Inflammatory macrophage (primary cell): Measurements from ENCODE around the gene ZBTB32.

ENCODE experiments used
- DNase-seq, 2 donors: peaks; one replicate each; pipeline ENCODE4 v3.0.0-alpha.2; 2020 to 2022

Gene ZBTB32

DNA sequence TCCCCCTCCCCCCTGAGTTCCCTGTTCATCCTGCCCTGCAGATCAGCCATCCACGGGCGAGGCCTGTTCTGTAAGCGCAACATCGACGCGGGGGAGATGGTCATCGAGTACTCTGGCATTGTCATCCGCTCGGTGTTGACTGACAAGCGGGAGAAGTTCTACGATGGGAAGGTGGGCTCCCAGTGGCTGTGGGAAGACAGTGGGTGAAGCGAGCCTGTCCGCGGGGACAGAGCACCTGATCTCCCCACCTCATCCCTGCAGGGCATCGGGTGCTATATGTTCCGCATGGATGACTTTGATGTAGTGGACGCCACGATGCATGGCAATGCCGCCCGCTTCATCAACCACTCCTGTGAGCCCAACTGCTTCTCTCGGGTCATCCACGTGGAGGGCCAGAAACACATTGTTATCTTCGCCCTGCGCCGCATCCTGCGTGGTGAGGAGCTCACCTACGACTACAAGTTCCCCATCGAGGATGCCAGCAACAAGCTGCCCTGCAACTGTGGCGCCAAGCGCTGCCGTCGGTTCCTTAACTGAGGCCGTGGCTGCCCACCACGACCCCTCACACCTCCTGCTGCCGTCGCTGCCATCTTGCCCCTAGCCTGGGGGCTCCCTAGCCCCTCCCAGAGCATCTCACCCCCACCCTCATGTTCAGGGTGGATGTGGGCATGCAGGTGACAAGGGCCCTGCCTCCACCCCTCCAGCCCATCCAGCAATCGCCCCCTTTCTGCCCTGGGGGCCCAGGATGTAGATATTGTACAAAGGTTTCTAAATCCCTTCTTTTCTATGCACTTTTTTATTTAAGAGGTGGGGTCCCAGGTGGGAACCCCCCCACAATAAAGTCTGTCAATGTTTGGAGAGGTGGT lies 33.9 kb downstream of the ZBTB32 start:
- no peak for DNase-seq

DNA sequence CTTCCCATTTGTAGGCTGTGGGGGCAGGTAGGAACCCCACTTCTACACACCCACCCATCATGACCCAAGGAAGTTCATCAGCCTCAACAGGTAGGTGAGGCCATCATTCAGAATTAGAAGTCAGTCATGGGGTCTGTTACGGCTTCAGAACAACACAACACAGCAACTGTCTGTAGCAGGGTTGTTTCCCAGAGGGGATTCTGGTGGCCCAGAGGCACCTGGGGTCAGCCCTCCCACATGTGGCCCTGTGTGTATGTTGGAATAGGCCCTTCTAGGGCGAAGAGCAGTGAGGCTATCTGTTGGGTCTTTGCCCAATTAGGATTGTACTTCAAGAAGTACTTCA lies 34.5 kb downstream of the ZBTB32 start:
- no peak for DNase-seq

DNA sequence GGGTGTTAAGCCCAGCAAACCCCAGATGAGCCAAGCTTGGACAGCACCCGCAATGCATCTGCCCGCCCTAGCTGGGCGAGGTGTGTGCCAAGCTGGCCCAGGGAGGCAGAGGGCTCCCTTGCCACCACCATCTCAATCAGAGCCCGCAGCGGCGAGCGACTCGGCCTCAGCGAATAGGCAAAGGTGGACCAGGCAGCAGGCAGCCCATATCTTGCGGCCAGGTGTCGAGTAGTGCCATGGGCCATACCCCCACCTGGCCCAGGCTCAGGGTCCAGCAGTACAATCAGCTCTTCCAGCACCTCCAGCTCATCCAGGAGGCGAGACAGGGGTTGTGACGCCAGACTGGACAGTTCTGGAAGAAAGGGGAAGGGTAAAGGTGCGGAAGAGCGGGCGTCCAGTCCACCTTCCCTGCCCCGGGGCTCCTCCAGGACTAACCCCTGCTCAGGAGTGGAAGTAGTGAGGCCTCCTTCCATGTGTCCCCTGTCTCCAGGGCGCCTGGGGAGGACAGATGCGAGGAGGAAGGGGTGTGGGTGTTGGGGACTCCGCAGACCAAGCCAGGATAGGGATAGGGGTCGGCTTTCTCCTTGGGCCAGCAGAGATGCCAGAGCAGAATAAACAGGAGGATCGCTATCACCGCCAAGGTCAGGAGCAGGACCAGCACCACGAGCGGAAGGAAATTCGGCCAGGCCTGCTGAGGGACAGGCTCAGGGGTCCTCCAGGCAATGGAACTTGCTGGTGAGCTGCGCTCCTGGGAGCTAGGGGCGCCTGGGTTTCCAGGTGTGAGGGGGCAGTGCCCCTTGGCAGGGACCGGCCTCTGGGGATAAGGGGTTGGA lies 35.1 kb downstream of the ZBTB32 start:
- no peak for DNase-seq

DNA sequence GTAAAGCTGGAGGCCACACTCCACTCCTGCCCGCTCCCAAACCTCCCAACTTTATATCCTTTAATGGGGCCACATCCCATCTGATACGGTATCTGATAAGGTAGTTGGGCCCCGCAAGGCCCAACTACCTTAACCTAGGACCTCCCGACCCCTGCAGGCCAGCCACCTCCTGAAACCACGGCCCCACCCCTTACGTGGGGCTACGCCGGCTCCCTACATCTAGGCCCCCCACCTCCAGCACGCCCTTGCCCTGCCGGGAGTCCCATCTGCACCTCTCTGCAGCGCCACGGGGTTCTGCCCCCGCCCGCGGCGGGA lies 35.7 kb downstream of the ZBTB32 start:
- no peak for DNase-seq

DNA sequence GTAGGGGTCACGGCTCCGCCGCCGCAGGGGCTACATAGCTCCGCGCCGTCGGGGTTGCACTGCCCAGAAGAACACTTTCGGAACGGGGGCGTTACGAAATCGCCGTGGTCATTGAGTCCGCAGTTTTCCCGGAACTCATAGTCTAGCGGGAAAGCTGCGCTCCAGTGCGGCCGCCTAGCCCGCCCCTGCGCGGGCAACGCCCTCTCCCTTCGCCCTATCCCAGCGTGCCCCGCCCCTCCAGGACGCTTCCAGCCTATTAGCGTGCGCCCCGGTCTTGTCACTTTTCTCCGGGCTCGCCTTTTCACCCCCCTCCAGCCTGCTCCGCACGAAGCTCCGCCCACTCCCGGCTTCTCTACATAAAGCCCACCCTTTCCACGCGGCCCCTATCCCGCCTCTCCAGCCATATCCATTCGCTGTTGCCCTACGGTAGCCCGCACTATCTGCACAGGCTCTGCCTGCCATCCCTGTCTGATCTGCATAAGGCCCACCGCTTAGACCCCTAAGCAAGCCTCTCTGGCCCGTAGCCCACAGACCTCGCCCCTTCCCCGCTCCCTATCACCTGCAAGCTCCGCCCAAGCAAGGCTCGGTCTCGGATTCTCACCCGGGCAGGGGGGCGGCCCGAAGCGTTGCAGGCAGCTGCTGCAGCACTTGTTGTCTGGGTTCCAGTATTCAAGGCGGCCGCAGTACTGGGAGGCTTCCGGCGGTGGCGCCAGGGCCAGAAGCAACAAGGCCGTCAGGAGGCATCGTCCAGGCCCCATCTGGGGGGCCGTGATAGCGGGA lies 36.3 kb downstream of the ZBTB32 start:
- peak; percentile 97 to 98 for DNase-seq

DNA sequence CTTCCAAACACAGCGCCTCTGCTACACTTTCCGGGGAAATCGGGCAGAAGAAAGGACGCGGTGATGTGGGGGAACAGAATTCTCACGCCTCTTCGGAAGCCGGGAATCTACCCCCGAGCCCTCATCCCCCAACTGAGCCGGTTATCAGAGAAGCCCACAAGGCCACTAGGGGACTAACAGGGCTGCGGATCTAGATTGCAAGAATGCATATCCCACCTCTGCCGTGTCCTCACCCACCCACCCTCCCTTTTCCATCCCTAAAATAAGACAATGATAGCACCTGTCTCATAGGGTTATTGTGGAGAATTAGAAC lies 36.8 kb downstream of the ZBTB32 start:
- DNase-seq = no peak

DNA sequence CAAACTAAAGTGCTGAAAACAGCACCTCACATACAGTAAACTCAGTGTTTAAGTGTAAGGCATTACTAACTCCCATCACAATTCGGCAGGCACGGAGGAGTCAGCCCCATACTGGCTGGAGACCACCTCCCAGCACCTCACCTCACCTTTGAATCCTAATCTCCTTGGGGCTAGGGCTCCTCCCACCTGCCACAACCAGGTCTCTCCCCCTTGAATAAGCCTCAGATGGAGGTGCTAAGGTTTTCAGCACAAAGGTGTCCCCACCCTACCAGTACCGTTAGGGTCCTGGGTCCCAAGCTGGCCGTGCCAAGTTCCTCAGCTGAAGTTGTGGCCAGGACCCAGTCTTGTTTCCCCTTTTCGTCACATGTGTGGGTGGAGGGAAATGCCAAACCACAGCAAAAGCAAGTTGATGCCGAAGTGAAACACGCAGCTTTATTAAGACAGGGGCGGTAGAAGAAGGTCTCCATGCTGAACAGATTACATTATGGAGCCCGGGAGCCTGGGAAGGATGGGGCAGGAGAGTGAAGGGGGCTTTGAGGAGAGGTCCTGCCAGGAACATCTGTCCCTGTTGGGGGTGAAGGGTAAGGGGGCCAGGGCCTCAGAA lies 37.9 kb downstream of the ZBTB32 start, which contains the start of gene IGFLR1:
Gene IGFLR1 (minus strand): TSS at position 332 of the 604 bp plus-strand sequence. CDS start 1,272 bp downstream, outside the sequence.
- DNase-seq = peak; percentile 88 to 94

DNA sequence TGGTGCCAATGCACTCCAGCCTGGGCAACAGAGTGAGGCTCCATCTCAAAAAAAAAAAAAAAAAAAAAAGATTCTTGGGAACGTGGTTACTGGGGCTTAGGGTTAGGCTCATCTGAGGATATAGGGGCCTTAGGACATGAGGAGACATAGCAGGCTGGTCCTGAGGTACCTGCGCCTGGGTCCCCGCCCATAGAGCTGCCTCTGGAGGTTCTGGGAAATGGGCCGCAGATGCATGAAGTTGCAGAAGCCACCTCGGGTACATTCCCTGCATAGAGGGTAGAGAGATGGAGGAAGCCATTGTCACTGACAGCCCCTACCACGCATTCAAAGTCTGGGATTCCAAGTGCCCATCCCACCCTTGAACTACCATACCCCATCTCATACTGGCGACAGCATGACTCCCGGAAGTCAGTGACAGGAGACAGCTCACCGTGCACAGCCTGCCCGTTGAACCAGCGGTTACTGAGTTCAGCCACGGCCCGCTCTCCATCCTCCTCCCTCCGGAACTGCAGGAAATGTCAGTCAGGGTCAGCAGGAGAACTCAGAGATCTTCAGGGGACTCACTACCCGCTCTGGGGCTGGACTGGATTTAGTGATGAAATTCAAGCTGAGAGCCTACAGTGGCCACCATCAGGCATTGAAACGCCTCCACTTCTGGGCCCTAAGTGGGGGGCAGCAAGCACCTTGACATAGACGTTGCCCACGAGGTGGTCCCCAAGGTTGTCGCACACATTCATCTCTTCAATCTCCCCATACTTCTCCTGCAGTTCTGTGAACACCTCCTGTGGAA lies 39.5 kb downstream of the ZBTB32 start:
- DNase-seq = no peak

DNA sequence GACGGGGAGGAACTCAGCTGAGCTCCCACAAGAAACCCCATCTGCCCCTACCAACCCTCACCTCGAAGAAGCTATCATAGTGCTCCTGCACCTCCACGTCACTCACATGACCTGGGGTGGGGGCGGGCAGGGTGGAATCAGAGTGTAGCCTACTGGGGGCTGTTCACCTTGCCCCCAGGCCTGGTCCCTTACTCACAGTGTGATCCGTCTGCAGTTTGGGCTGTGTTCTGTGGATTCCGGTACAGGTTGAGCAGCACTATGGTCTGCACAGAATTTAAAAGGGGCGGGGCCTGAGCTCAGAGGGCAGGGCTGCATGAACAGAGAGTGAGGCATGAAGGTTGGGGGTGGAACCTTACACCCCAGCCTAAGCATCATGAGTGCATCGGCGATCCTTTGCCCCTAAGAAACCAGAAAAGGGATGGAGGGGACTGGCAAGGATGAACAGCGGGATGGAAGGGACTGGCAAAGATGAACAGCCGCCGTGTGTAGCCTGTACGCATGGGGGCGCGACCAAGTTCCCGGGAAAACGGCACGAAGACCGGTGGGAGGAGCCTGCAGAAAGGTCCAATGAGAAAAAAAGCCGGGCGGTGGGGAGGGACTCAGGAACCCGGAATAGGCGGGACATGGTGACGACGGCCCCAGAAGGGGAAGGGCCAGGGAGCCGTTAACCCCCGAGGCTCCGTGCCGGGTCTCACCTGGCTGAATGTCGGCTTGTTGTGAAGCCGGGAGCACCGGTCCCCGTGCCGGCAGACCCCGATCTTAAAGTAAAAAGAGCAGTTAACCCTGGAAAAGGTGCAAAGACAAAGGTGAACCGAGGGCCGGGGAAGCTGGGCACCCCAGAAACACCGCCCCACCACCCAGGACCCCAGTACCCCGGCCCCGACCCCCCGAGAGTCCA lies 40.3 kb downstream of the ZBTB32 start:
- peak; percentile 96 to 97 for DNase-seq

DNA sequence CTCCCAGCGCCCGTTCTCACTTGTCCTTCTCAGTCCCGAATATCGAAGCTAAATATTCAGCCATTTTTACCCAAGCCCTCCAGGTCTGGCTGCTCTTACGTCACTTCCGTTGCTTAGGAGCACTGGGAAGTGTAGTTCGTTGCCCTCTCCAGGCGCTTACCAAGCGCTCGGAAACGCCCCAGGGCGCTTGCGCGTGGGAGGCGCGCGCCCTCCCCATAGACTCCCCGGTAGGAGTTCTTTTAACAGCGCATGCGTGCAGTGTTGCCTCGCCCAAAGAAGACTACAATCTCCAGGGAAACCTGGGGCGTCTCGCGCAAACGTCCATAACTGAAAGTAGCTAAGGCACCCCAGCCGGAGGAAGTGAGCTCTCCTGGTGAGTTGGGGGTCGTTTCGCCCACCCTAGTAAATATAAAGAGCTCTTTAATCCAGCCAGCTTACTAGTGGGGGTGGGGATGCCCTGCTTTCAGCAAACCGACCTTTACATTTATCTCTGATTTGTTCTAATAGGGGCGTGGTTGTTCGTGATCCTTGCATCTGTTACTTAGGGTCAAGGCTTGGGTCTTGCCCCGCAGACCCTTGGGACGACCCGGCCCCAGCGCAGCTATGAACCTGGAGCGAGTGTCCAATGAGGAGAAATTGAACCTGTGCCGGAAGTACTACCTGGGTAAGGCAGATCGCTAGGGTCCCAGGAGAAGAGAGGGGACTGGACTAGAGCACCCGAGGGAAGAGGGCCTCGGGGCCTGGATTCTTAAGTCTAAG lies 41.1 kb downstream of the ZBTB32 start, which contains the start of the genes PSENEN and U2AF1L4:
Gene PSENEN (plus strand): TSS at position 324 of the 759 bp plus-strand sequence. CDS start 280 bp downstream, at position 604.
Gene U2AF1L4 (minus strand): TSS at position 91 of the 759 bp plus-strand sequence. CDS start 27 bp downstream, at position 64.
- peak; percentile 100 for DNase-seq

DNA sequence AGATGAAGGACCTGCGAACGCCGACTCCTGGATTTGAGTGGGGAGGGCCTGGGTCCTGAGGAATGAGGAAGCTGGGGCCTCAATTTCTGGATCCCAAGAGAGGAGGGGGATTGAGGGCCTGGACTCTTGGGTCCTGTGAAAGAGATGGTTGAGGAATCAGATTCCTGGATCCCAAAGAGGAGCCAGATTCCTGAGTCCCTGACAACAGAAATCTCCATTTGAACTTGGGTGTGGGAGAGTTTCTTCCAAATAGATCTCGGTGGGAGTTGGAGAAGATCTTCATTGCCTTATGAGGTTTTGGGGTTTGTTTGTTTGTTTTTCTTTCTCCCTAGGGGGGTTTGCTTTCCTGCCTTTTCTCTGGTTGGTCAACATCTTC lies 41.7 kb downstream of the ZBTB32 start:
- no peak for DNase-seq

DNA sequence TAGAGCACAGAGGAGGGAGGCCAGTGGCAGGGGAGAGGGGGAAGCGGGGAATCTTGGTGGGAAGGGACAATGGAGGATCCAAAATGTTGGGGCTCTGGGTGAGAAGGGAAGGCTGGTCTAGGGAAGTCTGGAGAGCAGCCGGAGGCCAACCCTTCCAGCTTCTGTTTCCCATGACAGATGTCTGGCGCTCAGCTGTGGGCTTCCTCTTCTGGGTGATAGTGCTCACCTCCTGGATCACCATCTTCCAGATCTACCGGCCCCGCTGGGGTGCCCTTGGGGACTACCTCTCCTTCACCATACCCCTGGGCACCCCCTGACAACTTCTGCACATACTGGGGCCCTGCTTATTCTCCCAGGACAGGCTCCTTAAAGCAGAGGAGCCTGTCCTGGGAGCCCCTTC lies 42.2 kb downstream of the ZBTB32 start:
- peak in 1 of 2 donors; percentile 38 for DNase-seq

DNA sequence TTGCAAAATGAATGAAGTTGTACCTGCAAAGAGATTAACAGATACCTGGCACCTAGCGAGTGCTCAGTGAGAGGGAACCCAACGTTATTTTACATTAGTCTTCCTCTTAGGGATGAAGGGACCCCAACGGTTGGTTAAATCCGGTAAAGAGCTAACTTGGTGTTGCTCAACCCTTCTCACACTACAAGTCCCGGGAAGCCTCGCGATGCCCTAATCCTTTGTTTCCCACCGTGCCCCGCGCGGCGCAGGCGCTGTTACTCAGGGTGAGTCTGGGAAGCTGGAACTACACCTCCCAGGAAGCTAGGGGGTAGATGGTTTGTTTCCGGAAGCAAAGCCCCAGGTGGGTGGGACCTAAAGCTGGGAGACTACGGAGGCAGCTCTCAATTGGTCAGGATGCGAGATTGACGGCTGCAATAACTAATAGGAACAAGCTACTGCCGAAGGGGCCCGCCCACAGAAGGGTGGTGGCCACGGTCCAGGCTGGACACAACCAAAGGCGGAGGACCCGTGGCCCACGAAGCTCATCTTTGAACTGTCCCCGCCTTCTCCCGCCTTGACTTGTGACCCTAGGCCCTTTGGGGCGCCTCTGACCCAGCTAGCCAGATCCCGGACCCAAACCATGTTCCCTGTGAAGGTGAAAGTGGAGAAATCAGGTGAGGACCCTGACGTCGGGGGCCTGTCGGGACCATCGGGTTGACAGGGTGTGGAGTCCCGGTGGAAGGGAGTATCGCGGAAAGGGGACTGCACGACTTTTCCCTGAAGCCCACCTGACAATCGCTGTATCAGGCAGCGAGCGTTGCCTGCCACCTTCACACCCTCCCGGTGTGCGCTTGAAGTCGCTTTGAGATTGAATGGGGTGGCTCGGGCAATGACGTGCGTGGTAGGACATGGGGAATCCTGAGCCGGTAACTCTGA lies 44.0 kb downstream of the ZBTB32 start, which contains the start of gene LIN37:
Gene LIN37 (plus strand): TSS at position 471 of the 915 bp plus-strand sequence. CDS start 149 bp downstream, at position 620.
- peak; percentile 100 for DNase-seq

DNA sequence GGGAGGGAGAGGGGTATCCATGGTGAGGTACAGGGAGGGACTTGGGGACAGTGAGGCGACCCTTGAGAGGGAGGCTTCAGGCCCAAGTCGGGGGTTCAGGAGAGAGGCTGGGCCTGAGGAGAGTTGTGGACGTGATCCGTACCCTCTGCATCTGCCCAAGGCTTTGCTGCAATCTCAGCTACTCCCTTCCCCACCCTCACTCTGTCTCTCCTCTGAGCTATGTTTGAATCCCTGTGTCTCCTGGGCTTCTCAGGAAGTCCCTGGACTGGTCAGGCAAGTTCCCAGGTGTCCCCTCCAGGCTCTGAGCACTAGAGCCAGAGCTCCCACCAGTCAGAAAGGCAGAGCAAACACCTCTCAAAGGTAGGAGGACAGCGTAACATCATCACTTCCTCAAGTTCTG lies 45.8 kb downstream of the ZBTB32 start:
- DNase-seq = no peak

DNA sequence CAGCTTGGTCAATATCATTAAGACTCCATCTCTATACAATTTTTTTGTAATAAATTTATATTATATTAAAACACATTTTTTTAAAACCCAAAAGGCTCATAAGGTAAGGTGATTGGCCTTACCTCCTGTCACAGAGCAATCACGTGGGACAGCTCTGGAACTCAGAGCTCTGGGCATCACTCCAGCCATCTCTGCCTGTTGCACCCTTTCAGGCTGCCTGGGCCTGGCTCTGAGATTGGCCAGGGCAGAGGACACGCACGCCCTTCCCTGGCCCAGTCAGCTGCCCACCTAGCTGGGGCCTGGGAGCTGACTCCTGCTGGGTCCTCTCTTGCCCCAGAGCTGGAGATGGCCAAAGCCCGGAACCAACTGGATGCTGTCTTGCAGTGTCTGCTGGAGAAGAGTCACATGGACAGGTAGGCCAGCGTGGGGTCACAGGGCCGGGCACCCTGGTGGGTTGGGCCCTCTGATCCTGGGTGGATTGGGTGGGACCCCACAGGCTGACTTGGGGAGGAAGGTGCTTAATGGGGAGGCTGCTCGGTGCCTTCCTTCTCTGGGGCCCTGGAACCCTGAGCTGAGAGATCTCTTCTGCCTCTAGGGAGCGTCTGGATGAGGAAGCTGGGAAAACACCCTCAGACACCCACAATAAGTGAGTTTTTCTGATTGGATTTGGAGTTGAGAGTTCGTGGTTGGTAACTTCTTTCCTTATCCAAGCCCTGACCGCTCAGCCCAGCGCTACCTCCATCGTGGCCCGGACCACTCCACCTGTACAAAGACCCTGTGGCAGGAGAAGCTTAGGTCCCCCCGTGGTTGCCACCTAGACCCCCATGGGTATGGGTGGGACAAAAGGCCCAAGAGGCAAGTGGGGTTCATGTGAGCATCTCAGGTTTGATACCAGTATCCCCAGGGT lies 47.7 kb downstream of the ZBTB32 start:
- DNase-seq = peak in 1 of 2 donors; percentile 20

DNA sequence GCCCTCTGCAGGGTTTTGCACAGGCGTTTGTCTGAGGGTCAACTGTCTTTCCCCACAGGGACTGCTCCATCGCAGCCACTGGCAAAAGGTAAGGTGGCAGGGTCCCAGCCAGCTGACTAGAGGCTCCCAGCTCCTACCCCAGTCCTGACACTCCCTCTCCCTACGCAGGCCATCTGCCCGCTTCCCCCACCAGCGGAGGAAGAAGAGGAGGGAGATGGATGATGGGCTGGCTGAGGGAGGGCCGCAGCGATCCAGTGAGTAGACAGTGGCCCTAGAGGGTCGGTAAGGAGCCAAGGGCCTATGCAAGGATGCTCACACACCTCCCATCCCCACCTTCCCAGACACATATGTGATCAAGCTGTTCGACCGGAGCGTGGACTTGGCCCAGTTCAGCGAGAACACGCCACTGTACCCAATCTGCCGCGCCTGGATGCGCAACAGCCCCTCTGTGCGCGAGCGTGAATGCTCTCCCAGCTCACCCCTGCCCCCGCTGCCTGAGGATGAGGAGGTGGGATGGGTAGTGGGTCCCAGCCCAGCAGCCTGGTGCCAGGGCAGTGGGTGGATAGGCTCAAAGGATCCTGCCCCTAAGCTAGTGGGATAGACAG lies 48.5 kb downstream of the ZBTB32 start:
- no peak for DNase-seq
